Activated naive CD8-positive, alpha-beta T cell treated with anti-CD3 and anti-CD28 coated beads, Interleukin-2, amount 50 U/mL, for 24 hours (primary cell): ENCODE measurements around the gene PLXNB3.

Experiments
- ATAC-seq: fragments of 150-1000 bp; cut with Tn5 transposase; one replicate; pipeline ENCODE4 v1.10.0; 2021
- DNase-seq: peaks from one replicate; pipeline ENCODE4 v3.0.0; 2021
- H3K27ac Mint-ChIP-seq: one replicate; pipeline ENCODE4 v1.8.0; 2021; ENCODE audit warnings: mild to moderate bottlenecking, mixed read lengths
- H3K27me3 Mint-ChIP-seq: one replicate; pipeline ENCODE4 v1.8.0; 2021; ENCODE audit warnings: mixed read lengths
- H3K36me3 Mint-ChIP-seq: one replicate; pipeline ENCODE4 v1.8.0; 2021; ENCODE audit warnings: low read depth, mixed read lengths
- H3K4me1 Mint-ChIP-seq: one replicate; pipeline ENCODE4 v1.8.0; 2021; ENCODE audit warnings: mixed read lengths
- H3K4me3 Mint-ChIP-seq: one replicate; pipeline ENCODE4 v1.8.0; 2021; ENCODE audit warnings: mild to moderate bottlenecking, moderate library complexity, mixed read lengths
- H3K9me3 Mint-ChIP-seq: one replicate; pipeline ENCODE4 v1.8.0; 2021; ENCODE audit warnings: mixed read lengths

Gene PLXNB3

DNA sequence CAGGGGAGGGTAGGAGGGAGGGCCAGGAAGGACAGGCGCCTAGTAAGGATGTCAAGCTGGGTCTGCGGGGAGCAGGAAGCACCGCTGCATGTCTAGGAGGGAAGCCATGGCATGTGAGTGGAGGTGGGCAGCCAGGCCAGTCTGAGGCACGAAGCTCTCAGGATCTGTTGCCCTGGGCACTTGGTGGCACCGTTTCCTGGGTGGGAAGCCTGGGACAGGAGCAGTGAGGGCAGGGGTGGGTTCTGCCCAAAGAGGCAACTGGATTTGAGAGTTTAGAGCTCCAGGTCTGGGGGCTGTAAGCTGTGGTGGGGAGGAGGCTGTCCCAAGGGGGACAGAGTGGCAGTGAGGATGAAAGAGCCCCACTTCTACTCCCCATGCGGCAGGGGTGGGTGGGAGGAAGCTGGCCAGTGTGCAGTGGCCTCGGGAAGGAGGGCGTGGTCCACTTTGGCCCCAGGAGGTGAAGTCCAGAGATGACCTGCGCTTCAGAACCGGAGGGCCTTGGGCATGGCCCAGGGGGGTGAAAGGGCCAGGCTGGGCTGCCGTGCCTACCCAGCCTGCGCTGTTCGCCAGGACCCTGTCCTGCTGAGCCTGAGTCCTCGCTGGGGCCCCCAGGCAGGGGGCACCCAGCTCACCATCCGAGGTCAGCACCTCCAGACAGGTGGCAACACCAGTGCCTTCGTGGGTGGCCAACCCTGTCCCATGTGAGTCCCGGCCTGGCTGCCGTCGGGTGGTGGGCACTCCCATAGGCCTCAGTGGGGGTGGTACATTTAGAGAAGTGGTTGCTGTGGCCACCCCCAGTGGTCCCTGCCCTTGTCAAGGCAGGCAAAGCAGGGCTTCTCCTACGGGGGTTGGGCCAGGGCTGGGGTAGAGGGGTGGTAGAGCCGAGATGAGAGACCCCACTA is 8.5 kb downstream of the PLXNB3 start:
- no peaks in the 10 kb centered on the region for H3K36me3 Mint-ChIP-seq
- no peaks in the 10 kb centered on the region for H3K9me3 Mint-ChIP-seq
- H3K4me1 Mint-ChIP-seq = peaks cover 3% of the 10 kb centered on the region
- DNase-seq = no peak
- no peak overlapping the region for H3K27ac Mint-ChIP-seq
- H3K4me3 Mint-ChIP-seq = no peak overlapping the region
- no peaks in the 10 kb centered on the region for H3K27me3 Mint-ChIP-seq
- no peak for ATAC-seq

DNA sequence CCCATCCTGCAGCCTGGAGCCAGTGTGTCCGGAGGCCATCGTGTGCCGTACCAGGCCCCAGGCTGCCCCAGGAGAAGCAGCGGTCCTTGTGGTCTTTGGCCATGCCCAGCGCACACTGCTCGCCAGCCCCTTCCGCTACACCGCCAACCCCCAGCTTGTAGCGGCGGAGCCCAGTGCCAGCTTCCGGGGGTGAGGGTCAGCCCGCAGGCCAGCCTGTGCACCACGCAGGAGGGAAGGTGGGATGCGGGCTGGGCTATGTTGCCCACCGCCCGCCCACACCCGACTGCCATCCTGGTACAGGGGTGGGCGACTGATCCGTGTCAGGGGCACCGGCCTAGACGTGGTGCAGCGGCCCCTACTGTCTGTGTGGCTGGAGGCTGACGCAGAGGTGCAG is 9.2 kb downstream of the PLXNB3 start:
- no peak for ATAC-seq
- no peak overlapping the region for H3K27ac Mint-ChIP-seq
- H3K4me1 Mint-ChIP-seq = no peaks in the 10 kb centered on the region
- H3K4me3 Mint-ChIP-seq = no peak overlapping the region
- no peaks in the 10 kb centered on the region for H3K36me3 Mint-ChIP-seq
- DNase-seq = no peak
- no peaks in the 10 kb centered on the region for H3K9me3 Mint-ChIP-seq
- H3K27me3 Mint-ChIP-seq = no peaks in the 10 kb centered on the region

DNA sequence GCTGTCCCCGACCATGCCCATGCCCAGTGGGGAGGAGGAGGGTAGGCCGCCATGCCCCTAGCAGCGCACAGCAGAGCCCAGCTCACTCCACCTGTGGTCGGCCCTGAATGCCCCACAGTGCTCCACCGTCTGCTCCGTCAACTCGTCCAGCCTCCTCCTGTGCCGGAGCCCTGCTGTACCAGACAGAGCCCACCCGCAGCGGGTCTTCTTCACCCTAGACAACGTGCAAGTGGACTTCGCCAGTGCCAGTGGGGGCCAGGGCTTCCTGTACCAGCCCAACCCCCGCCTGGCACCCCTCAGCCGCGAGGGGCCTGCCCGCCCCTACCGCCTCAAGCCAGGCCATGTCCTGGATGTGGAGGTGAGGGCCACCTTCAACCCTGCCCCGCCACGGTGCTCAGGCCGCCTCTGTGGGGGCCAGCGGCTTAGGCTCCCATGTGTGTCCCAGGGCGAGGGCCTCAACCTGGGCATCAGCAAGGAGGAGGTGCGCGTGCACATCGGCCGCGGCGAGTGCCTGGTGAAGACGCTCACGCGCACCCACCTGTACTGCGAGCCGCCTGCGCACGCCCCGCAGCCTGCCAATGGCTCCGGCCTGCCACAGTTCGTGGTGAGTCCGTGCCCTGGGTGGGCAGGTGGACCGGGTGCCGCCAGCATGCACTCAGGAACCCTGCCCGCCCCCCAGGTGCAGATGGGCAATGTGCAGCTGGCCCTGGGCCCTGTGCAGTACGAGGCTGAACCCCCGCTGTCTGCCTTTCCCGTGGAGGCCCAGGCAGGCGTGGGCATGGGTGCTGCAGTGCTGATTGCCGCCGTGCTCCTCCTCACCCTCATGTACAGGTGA is 9.9 kb downstream of the PLXNB3 start:
- Mint-ChIP-seq H3K27me3 (no peaks in the 10 kb centered on the region), H3K4me1 (no peaks in the 10 kb centered on the region), H3K36me3 (no peaks in the 10 kb centered on the region), H3K9me3 (no peaks in the 10 kb centered on the region), H3K27ac (no peak overlapping the region), H3K4me3 (no peak overlapping the region)
- DNase-seq (no peak), ATAC-seq (no peak)

DNA sequence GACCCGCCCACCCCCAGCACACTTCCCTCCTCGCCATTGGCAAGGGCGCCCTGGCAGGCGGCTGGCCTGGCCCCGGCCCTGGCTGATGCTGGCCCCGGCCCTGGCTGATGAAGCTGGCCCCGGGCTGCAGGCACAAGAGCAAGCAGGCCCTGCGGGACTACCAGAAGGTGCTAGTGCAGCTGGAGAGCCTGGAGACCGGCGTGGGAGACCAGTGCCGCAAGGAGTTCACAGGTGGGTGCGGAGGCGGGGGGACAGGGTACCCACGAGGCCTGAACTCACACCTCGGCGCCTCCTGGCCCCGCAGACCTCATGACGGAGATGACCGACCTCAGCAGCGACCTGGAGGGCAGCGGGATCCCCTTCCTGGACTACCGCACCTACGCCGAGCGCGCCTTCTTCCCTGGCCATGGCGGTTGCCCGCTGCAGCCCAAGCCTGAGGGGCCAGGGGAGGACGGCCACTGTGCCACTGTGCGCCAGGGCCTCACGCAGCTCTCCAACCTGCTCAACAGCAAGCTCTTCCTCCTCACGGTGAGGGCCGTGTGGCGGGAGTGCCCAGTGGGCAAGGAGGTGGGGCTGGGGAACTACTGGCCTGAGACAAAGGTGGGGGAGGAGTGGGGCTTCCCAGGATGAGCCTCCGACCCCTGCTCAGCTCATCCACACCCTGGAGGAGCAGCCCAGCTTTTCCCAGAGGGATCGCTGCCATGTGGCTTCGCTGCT is 10.7 kb downstream of the PLXNB3 start:
- Mint-ChIP-seq H3K27ac (no peak overlapping the region), H3K27me3 (peaks cover 1% of the 10 kb centered on the region), H3K4me1 (no peaks in the 10 kb centered on the region), H3K9me3 (no peaks in the 10 kb centered on the region), H3K4me3 (no peak overlapping the region), H3K36me3 (no peaks in the 10 kb centered on the region)
- ATAC-seq = no peak
- no peak for DNase-seq

DNA sequence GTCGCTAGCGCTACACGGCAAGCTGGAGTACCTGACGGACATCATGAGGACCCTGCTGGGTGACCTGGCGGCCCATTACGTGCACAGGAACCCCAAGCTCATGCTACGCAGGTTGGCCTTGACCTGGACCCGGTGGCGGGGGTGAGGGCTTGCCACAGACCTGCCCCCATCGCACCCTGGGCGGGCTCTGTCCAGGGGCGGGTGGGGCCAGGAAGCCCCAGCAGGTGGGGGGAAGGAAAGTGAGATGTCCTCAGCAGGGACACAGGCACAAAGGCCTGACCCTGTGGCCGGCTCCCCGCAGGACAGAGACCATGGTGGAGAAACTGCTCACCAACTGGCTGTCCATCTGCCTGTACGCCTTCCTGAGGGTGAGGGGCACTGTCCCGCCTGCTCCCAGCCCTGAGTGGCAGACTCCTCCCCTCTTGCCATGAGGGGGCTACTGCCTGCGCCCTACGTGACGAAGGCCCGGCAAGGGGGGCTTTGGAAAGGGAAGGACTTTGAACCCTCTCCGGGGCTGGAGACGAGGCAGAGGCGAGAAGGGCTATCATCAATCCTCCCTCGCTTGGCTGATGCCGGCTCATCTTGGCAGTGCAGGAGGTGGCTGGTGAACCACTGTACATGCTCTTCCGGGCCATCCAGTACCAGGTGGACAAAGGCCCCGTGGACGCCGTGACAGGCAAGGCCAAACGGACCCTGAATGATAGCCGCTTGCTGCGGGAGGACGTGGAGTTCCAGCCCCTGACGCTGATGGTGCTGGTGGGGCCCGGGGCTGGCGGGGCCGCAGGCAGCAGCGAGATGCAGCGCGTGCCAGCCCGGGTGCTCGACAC is 11.5 kb downstream of the PLXNB3 start:
- Mint-ChIP-seq H3K9me3 (no peaks in the 10 kb centered on the region), H3K27ac (no peak overlapping the region), H3K36me3 (no peaks in the 10 kb centered on the region), H3K4me3 (no peak overlapping the region), H3K27me3 (peaks cover 4% of the 10 kb centered on the region), H3K4me1 (no peaks in the 10 kb centered on the region)
- ATAC-seq (no peak), DNase-seq (no peak)

DNA sequence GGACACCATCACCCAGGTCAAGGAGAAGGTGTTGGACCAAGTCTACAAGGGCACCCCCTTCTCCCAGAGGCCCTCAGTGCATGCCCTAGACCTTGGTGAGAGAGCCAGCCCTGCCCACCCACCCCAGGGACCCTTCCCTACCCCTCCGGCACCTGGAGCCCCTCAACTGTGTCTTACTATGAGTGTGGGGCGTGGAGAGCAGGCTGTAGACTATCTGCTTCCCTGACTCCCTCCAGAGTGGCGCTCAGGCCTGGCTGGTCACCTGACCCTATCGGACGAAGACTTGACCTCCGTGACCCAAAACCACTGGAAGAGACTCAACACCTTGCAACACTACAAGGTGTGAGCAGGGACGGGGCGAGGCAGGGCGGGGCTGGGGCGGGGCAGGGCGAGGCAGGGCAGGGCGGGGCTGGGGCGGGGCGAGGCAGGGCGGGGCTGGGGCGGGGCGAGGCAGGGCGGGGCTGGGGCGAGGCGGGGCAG is 12.1 kb downstream of the PLXNB3 start:
- no peak overlapping the region for H3K4me3 Mint-ChIP-seq
- no peaks in the 10 kb centered on the region for H3K36me3 Mint-ChIP-seq
- no peaks in the 10 kb centered on the region for H3K9me3 Mint-ChIP-seq
- ATAC-seq = no peak
- H3K27me3 Mint-ChIP-seq = peaks cover 4% of the 10 kb centered on the region
- H3K27ac Mint-ChIP-seq = no peak overlapping the region
- no peaks in the 10 kb centered on the region for H3K4me1 Mint-ChIP-seq
- DNase-seq = no peak

DNA sequence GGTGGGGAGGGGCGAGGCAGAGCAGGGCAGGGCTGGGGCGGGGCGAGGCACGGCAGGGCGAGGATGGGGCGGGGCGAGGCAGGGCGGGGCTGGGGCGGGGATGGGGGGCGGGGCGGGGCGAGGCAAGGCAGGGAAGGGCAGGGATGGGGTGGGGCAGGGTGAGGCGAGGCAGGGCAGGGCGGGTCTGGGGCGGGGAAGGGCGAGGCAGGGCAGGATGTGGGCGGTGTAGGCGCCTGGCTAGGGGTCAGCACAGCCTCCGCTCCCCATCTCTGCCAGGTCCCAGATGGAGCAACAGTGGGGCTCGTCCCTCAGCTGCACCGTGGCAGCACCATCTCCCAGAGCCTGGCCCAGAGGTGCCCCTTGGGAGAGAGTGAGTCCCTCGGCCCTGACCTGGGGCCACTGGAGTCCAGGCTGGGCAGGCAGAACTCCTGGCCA is 12.6 kb downstream of the PLXNB3 start:
- no peak for DNase-seq
- Mint-ChIP-seq H3K9me3 (no peaks in the 10 kb centered on the region), H3K4me1 (no peaks in the 10 kb centered on the region), H3K36me3 (no peaks in the 10 kb centered on the region), H3K27ac (no peak overlapping the region), H3K27me3 (peaks cover 4% of the 10 kb centered on the region), H3K4me3 (no peak overlapping the region)
- no peak for ATAC-seq

DNA sequence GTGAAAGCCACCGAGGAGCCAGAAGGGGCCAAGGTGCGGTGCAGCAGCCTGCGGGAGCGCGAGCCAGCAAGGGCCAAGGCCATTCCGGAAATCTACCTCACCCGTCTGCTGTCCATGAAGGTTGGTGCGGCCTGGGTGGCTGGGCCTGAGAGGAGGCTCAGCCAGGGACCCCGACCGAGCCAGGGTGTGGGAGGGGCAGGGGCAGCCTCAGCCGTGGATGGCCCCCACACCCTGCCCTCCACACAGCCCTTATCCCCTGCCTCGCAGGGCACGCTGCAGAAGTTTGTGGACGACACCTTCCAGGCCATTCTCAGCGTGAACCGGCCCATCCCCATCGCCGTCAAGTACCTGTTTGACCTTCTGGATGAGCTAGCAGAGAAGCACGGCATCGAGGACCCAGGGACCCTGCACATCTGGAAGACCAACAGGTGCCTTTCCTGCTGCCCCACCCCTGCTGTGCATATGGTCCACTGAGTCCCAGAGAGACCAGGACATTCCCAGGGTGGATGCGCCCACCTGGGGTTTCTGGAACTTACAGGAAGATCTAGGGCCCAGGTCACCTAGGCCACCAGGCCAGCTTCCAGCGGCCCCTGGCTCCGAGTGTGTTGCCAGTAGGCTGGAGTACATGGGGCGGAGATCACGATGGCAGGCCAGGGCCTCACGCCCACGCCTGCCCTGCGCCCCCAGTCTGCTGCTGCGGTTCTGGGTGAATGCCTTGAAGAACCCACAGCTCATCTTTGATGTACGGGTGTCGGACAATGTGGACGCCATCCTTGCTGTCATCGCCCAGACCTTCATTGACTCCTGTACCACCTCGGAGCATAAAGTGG is 13.4 kb downstream of the PLXNB3 start:
- H3K4me1 Mint-ChIP-seq = no peaks in the 10 kb centered on the region
- H3K27me3 Mint-ChIP-seq = peaks cover 4% of the 10 kb centered on the region
- no peaks in the 10 kb centered on the region for H3K9me3 Mint-ChIP-seq

DNA sequence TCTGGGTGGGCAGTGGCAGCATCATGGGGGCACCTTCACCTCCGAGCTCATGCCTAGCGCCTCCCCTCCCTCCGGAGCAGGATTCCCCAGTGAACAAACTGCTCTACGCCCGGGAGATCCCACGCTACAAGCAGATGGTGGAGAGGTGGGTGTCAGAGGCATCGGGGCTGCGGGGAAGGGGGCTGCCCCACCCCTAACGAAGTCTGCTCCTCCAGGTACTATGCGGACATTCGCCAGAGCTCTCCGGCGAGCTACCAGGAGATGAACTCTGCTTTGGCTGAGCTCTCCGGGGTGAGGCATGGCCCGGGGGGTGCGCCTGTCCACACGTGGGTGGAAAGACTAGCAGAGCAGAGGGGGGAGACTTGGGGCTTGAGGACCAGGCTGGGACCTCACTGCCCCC is 14.1 kb downstream of the PLXNB3 start:
- H3K4me3 Mint-ChIP-seq = no peak overlapping the region
- H3K27me3 Mint-ChIP-seq = peaks cover 4% of the 10 kb centered on the region
- no peak overlapping the region for H3K27ac Mint-ChIP-seq
- H3K4me1 Mint-ChIP-seq = no peaks in the 10 kb centered on the region
- H3K36me3 Mint-ChIP-seq = no peaks in the 10 kb centered on the region
- ATAC-seq = no peak
- no peak for DNase-seq
- no peaks in the 10 kb centered on the region for H3K9me3 Mint-ChIP-seq

More for the DNA sequence above, 13.4 kb downstream of the PLXNB3 start:
- no peak for ATAC-seq
- Mint-ChIP-seq H3K4me3 (no peak overlapping the region), H3K27ac (no peak overlapping the region), H3K36me3 (no peaks in the 10 kb centered on the region)
- DNase-seq = no peak

DNA sequence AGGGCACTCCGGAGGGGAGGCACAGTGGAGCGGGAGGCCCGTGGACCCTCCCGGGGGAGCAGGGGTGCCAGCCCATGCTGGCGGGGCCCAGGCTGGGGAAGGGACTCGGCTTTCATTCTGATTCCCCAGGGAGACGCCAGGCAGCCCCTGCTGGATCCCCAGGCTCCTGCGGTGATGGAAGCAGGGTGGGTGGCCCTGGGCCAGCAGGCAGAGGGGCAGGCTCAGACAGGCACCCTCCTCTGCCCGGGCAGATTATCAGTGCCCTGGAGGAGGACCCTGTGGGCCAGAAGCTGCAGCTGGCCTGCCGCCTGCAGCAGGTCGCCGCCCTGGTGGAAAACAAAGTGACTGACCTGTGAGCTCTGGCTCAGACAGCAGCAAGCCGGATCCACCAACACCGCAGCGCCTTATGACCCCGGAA is 14.6 kb downstream of the PLXNB3 start:
- no peak overlapping the region for H3K27ac Mint-ChIP-seq
- no peaks in the 10 kb centered on the region for H3K9me3 Mint-ChIP-seq

DNA sequence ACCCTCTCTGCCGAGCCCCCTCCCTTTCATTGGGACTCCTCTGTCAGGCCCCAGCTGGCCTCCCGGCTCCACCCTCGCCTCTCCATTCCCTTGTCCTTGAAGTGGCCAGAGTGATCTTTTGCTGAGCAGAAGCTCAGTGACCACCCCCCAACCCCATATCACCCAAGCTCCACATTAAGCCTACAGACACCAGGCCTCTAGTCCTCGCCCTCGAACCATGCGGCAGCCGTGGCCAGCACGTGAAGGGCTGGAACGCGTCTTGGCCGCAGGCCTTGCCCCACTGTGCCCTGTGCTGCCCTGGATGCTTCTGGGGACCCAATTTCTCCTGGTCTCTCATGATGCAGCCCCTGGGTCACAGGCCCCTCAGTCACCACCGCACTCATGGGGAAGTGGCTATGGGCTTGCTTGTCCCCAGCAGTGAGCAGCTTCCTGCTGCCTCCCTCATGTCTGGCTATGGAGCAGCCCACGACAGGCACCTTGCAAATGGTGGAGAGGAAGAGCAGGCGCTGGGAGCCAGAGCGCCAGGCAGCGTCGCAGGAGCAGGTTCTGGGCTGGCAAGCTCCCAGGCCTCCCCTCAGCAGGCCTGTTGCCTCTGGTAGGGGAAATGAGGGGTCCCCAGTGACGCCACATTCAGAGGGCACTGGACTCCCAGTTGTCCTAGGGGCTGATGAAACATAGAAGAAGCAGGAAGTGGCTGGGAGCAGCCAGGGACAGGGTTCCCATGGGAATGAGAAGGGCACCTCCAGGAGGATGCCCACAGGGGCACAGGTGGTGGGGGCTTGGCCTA is 16.0 kb downstream of the PLXNB3 start:
- Mint-ChIP-seq H3K27me3 (peaks cover 4% of the 10 kb centered on the region), H3K27ac (no peak overlapping the region), H3K36me3 (no peaks in the 10 kb centered on the region), H3K4me1 (no peaks in the 10 kb centered on the region), H3K9me3 (no peaks in the 10 kb centered on the region), H3K4me3 (no peak overlapping the region)
- ATAC-seq = no peak
- no peak for DNase-seq

More for the DNA sequence above, 14.6 kb downstream of the PLXNB3 start:
- DNase-seq = no peak
- no peaks in the 10 kb centered on the region for H3K4me1 Mint-ChIP-seq
- peaks cover 4% of the 10 kb centered on the region for H3K27me3 Mint-ChIP-seq
- H3K4me3 Mint-ChIP-seq = no peak overlapping the region
- ATAC-seq = no peak
- no peaks in the 10 kb centered on the region for H3K36me3 Mint-ChIP-seq

DNA sequence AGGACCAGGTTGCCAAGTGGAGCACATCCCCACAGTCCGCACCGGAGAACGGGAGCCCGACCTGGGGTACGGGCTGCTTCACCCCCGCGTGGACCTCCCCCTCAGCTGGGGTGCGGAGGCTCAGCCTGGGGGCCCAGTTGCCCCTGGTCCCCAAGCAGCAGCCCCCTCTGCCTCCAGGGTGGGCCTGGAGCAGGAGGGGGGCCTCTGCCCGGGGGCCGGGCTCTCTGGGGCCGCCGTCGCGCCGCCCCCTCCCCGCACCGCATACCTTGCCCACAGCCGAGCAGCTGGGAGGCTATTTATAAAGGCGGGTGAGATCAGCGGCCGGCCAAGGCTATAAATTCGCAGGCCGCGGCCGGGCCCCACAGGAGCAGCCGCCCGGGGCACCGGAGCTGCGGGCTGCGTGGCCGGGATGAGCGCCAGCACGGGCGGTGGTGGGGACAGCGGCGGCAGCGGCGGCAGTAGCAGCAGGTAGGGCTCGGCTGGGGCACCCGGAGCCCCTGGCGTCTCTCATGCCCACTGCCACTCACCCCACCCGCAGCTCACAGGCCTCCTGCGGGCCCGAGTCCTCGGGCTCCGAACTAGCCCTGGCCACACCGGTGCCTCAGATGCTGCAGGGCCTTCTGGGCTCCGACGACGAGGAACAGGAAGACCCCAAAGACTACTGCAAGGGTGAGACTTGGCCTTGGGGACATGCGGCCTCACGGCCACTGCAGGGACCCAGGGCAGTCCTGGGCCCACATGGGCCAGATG is 16.8 kb downstream of the PLXNB3 start, which contains the start of gene SRPK3:
SRPK3 (plus strand) TSS at position 364 of the 750 bp plus-strand sequence; CDS start at position 410, 46 bp downstream.
- H3K36me3 Mint-ChIP-seq = no peaks in the 10 kb centered on the region
- peaks cover 4% of the 10 kb centered on the region for H3K27me3 Mint-ChIP-seq

More for the DNA sequence above, 16.8 kb downstream of the PLXNB3 start, which contains the start of gene SRPK3:
- no peak within 1 kb of the TSS for H3K27ac Mint-ChIP-seq
- DNase-seq = no peak
- no peaks in the 10 kb centered on the region for H3K9me3 Mint-ChIP-seq
- no peaks in the 10 kb centered on the region for H3K4me1 Mint-ChIP-seq
- ATAC-seq = no peak
- H3K4me3 Mint-ChIP-seq = no peak within 1 kb of the TSS
